HG03354 (cell line): Measurements from ENCODE around the gene TCEA3.
"Not testable (repeated sequence)": the region's sequence is repeated elsewhere in the genome, so short reads cannot be mapped to it uniquely, and the experiment has no call there.

Experiments
- ATAC-seq: cut with Tn5 transposase; IDR thresholded peaks from one replicate; pipeline ENCODE4 v1.9.1; 2021; ENCODE audit warnings: mild to moderate bottlenecking; ENCODE audit not compliant: unreplicated experiment, poor library complexity, severe bottlenecking

Gene TCEA3

DNA sequence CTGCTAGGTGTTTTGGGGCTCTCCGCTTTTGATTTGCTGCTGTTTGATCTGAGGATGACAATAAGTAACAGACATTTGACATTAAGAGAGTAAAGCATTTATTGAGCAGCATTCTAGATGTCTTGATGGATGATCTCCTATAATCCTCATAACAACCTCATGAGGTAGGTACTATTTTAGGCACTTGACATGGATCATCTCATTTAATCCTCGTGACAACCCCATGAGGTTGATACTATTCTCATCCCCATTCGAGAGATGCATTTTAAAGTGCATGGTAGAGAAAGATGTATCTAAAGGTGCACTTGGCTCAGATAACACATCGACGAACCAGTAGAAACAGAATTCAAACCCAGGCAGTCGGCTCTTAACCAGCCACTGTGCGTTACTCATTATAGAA, 26.6 kb downstream of the TCEA3 start:
- ATAC-seq = no peak

DNA sequence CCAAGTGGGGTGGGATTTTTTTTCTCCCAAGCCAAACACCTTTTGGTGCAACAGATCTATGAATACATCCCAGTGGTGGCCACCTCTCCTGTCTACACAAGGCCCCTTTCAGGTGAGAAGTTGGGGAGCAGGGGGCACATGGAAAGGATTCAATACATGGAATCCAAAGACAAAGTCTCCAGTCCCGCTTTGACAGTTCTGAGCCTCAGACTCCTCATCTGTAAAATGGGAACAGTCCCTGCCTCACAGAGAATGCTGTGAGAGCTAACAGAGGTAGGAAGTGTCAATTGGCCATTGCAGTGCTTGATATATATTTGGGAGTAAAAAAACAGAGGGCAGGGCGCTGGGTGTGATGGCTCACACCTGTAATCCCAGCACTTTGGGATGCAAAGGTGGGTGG, 28.2 kb downstream of the TCEA3 start:
- ATAC-seq = no peak

DNA sequence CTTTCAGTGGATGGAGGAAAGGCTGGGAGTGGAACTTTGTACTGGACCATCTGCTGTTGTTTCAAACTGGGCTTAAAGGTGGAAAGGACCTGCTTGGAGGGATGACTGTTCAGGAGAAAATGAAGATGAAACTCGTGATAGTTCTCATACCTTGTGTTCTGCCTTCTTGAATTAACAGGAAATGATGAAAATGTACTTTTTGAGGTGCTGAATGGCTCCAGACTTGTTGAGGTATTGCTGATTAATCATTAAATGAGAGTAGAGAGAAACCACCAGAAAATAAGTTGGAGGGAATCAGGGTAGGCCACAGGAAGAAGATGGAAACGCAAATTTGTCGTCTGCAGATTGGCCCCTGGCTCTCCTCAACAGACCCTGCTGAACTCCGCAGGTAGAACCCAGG, 28.7 kb downstream of the TCEA3 start:
- ATAC-seq = no peak

DNA sequence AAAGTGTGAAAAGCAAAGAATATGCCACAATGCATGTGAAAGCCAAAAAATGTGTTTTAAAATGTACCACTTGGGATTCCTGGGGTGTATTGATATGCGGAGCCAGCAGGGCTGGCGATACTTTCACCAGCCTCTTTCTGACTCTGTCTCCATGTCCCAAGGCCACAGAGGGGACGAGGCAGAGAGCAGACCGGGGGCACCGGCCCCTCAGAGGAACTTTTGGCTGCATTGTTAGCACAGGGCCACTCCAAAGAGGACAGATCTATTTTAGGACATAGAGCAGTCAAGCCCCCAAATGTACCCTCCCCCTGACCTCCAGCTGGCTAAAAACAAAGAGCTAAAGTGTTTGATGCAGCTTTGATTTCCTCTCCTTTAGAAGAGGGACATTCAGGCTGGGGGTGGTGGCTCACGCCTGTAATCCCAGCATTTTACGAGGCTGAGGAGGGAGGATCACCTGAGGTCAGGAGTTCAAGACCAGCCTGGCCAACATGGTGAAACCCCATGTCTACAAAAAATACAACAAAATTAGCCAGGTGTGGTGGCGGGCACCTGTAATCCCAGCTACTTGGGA, 29.3 kb downstream of the TCEA3 start:
- ATAC-seq = no peak

DNA sequence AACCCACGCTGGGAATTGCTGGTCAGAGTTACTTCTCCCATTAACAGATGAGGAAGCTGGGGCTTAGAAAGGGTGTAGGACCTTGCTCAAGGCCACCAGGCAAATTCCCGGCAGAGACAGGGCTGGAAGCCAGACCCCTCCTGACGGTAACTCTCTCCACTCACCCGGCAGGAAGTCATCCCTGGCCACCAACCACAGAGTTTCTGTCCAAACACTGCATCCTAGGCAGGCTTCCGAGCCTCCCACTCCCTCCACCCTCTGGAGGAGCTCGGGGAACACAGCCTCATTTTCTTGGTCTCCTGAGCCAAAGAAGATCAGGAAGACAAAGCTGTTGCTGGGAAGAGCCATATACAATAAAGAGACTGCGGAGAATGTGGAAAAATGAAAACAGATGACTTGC, 29.9 kb downstream of the TCEA3 start:
- ATAC-seq = no peak

DNA sequence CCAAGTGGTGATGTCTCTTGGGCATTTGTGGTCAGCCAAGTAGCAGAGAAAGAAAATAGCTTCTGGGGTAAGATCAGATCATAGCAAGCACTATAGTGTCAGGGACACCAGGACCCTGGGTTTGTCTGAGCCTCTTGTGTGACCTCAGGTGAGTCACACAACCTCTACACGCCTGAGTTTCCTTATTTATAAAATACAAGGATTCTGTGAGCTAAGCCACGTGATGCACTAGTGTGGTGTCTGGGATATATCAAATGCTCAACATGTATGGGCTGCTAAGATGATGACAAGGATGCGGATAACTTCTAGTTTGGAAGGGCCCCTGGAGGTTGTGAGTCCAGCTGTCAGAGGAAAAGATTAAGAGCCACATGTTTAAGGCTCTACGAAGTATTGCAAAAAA, 30.4 kb downstream of the TCEA3 start:
- ATAC-seq = no peak

DNA sequence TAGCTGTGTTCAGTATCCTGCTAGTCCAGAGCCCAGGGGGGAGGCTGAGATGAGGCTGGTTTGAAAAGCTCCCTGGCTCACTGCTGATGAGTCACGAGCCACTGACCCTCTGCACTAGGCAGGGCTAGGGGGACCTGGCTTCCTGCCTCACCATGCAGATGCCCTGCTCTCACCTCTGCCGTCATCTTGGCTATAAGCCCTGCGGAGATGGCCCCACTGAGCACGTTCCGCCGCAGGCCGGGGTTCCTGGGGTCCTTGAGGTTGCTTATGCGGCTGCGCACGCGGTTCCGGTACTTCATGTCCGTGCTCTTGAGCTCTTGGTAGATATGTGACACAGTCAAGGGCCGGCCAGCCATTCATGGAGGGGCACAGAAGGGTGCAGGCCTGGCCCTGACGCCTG, 30.8 kb downstream of the TCEA3 start:
- no peak for ATAC-seq

DNA sequence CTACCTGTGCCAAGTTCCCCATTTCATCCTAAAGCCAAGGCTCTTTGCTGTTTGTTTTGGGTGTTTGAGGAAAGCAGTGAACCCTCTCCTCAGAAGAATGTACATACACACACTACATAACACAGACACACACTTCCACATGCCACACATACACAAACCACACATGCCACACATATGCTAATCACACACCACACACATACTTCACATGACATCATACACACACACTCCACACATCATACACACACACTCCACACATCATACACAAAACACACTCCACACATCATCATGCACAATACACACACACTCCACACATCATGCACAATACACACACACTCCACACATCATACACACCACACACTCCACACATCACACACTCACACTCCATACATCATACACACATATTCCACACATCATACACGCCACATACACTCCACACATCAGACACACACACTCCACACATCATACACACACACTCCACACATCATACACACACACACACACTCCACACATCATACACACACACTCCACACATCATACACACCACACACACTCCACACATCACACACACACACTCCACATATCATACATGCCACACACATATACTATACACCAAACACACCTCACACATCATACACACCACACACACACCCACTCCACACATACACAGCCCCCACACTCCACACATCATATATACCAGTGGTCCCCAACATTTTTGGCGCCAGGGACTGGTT, 32.3 kb downstream of the TCEA3 start:
- no peak for ATAC-seq

DNA sequence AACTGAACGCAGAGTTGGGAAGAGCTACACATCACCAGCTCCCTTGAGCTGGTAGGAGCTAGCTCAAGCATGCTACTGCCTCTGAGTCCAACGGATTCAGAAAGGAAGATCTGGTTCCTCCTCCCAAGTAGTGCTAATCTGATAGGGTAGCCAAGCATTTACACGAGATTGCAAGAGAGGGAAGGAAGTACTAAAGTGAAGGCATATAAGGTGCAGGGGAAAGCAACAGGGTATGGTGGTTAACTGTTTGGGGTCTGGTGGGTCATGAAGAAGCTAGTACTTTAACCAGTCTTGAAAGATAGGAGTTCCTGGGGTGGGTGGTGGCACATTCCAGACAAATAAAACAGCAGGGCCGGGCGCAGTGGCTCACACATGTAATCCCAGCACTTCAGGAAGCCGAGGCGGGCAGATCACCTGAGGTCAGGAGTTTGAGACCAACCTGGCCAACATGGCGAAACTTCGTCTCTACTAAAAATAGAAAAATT, 34.7 kb downstream of the TCEA3 start:
- ATAC-seq = no peak

DNA sequence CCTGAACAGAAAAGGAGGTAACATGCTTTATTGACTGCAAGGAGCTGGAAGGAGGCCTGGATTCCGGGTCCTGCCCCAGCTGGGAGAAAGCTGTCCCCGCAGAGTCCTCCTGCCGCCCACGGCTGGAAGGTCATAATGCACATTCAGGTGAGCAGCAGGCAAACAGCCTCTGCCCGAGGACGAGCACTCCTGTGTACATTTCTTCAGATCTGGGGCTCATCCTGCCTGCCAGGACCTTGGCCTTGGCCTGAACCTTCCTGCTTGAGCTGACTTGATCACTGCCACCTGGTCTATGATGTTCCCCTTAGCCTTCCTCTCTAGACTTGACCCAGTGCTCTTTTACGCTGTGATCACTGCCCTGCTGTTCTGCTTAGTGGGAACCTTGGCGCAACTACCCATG, 37.1 kb downstream of the TCEA3 start:
- no peak for ATAC-seq

DNA sequence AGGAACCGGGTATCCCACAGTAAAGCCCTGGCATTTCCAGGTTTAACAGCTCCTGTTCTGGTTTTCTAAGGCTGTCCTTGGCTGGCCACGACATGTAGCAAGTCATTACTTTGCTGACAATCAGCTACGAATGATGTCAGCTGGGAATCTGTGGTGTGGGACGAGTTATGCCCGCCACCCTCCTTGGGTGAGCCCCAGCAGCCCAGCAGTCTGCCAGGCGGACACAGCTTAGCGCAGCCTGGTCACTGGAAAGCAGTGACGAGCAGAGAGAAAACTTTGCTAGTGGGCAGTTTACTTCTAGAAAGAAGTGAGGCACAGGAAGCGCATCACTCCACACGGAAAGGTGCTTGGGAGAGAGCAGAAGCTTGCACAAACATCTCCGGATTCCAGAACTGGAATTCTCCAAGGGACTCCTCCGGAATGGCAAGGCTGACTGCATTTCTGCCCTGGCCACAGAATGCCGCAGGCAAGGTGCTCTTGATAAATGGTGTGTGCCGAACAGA, 39.4 kb downstream of the TCEA3 start:
- no peak for ATAC-seq

DNA sequence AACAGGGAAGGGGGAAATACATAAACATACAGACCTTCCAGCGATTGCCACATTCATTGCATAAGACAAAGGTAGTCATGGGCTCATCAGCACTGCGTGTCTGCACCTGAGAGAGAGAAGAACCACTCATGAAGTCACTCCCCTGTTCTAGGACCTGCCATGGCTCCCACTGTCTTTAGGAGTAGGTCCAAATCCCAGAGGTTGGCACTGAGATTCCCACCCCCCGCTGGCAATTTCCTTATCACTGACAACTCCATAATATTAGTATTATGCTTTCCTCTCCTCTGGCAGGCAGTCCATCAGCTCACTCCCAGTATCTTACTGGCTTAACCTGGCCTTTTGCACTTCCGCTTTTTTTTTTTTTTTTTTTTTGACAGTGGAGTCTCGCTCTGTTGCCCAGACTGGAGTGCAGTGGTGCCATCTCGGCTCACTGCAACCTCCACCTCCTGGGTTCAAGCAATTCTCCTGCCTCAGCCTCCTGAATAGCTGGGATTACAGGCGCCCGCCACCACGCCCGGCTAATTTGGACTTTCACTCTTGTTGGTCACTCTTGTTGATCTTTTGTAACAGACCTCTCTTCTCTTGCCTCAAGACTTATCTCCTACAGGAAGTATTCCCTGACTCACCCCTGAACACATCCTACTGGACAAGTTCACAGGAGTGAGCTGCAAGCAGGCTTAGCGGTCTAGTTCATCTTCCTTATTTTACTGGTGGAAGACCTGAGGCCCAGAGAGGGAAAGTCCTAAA, 40.1 kb downstream of the TCEA3 start:
- ATAC-seq = no peak

DNA sequence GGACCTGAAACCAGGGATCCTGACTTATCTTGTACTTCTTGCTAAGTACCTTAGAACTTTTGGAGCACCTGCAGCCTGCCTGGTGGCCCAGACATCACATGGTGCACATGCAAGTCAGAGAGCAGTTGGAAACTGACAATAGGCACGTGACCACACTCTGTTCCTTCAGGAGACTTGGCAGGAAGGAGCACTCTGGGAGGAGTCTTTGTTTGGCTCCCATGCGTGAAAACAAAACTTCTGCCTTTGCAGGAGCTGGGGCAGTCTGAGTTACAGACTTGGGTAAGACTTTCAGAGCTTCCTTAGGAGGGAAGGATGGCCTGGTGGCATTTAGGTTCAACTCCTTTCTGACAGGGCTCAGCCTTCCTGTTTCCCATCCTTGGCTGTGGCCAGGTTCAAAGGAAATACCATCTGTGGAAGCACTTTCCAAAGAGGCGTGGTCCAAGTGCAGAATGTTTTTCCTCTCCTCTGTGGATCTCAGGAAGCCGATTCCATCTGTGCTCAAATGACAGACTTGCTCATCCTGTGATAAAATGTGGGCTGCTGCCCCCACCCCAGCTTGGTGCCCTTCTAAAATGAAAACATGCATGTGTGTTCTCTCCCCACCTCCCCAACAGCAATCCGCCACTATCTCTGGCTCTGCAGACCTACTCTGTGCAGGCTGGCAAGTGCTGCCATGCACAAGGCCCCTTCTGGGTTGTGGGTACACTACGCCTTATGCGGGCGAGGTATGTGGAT, 40.8 kb downstream of the TCEA3 start:
- no peak for ATAC-seq

DNA sequence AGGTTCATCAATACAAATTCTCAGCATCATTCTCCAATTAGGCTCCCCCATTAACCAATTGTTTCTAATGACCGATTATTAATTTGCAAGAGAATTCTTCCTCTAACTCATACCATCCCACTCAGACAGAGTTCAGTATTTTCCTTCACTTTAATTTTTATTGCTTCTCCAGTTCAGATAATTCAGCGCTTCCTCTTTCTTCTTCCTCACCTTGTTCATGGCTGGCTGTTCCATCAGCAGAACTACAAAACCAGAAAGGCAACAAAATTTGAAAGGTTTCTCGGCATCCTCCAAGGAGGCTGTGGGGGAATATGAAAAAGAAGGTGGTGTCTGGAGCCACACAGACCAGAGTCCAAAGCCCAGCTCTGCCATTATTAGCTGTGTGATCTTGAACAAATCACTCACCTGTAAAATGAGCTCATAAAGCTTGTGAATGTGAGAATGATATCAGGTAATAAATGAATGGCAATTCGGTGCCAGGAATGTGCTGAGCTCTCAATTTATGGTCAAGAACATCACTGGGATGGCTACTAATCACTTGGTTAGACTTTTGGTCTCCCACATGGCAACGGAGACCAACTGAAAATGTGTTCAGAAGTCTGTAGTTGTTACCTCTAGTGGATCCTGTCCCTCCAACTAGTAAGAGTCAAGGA, 43.2 kb downstream of the TCEA3 start:
- ATAC-seq = no peak

DNA sequence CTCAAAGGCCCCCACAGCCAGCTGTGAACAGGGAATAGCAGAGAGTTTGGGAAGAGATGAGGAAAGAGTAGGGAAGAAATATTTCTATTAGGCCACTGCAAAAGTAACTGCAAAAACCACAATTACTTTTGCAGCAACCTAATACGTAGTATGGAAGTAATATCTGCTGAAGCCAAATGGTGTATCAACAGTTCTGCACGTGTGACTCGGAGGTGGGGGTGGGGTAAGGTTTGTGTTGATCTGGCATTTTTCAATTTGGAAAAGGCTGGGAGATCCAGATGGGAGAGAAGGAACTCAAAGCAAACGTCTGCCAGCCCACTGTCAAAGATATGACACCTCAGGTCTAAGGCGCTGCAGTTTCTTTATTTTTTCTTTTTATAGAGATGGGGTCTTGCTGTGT, 43.8 kb downstream of the TCEA3 start:
- ATAC-seq = no peak

DNA sequence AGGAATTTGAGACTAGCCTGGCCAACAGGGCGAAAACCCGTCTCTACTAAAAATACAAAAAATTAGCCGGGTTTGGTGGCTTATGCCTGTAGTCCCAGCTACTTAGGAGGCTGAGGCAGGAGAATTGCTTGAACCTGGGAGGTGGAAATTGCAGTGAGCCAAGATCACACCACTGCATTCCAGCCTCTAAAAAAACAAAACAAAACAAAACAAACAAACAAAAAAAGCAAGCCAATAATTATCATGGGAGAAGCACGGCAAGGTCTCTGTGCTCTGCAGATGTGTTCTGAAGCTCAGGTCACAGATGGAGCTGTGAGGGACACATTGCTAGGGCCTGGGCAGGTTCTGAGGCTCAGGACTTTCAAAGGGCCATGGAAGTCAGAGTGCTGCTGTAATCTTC, 44.3 kb downstream of the TCEA3 start:
- not testable (repeated sequence) for ATAC-seq

DNA sequence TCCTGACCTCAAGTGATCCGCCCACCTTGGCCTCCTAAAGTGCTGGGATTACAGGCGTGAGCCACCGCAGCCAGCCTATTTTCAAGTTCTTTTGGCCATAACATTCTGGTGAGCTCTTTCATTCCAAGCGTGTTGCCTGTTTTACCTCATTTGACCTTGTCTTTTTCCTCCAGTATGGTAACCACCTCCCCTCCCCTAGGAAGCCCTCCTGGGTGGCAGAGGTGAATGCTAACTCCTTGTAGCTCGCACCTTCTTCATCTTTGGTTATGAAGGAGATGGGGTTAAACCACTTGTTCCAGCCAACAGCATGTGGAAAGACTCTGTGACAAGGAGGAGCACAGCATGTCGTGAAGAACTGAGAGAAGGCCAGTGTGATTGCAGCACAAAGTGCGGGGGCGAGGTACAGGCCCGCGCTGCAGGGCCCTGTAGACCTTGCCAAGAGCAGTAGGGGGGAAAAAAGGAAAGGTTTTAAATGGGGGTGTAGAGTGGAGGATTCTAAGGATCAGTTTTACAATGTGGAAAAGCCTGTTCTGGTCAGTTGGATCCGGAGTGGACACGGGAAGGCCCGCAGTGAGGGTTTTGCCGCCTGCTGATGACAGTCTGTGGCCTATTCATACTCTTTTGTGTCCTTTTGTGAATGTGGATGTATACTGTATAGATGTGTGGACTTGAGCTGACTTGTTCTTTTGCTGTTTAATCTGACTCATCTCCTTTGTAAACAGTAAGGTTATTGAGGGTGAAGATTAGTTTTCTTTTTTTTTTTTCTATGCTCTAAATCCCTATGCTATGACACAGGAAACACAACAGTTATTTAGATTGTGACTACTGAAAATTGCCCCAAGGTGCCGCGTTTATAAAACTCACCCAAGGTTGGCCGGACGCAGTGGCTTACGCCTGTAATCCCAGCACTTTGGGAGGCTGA, 47.4 kb downstream of the TCEA3 start:
- no peak for ATAC-seq

DNA sequence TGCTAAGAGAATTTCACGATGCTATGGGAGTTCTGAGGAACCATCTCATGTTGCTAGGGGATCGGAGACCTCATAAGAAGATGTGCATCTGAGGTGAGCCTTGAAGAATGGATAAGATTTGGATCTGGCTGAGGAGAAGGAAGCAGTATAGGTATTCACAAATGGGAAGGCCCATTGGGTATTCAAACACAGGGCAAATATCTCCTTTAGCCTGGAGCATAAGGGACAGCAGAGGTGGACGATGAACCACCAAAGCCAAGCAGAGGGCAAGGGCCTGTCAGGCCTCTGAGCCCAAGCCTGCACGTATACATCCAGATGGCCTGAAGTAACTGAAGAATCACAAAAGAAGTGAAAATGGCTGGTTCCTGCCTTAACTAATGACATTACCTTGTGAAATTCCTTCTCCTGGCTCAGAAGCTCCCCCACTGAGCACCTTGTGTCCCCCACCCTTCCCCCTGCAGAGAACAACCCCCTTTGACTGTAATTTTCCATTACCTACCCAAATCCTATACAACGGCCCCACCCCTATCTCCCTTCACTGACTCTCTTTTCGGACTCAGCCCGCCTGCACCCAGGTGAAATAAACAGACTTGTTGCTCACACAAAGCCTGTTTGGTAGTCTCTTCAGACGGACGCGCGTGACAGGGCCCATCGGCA, 50.3 kb downstream of the TCEA3 start:
- not testable (repeated sequence) for ATAC-seq
